Measurements from ENCODE around the gene SEZ6. TPM values are rescaled to one million over a fixed set of nuclear protein-coding genes. Genes with fewer than 3 reads are reported as not detected.

SEZ6 gene
- total RNA-seq, 1 donor from 2014 or later, result not detected

GRCh38 chr17:28906706-28907438, 99.0 kb downstream of the SEZ6 start:
- no peak for DNase-seq (ENCODE audit: low read depth, low spot score)

GRCh38 chr17:28906276-28906675, 99.6 kb downstream of the SEZ6 start:
- no peak for DNase-seq (ENCODE audit: low read depth, low spot score)

Other genes with a start within 250 kb of the SEZ6 start
- 3.4 and 5.5 TPM in 2 replicates for gene FAM222B, start 163.2 kb downstream of the SEZ6 start, total RNA-seq
- gene ERAL1, start 151.0 kb downstream of the SEZ6 start, total RNA-seq, result 30.7 and 49.2 TPM in 2 replicates
- 77.3 and 80.4 TPM in 2 replicates for gene FLOT2, start 108.3 kb downstream of the SEZ6 start, total RNA-seq
- gene DHRS13, start 103.0 kb downstream of the SEZ6 start, total RNA-seq, result 5.5 and 7.9 TPM in 2 replicates
- 10.6 and 11.6 TPM in 2 replicates for gene PHF12, start 54.5 kb downstream of the SEZ6 start, total RNA-seq
- 0.92 and 2.0 TPM in 2 replicates for gene PIPOX, start 37.1 kb upstream of the SEZ6 start, total RNA-seq
- 12.1 and 20.0 TPM in 2 replicates for gene MYO18A, start 174.4 kb upstream of the SEZ6 start, total RNA-seq
- gene CRYBA1, start 240.8 kb upstream of the SEZ6 start, total RNA-seq, result not detected in 2 replicates

Measured in pulmonary artery endothelial cell (primary cell).